A549 (cell line): ENCODE results near the gene PIGB.

Source experiments
- CTCF ChIP-seq: fragments of >200 bp; sonication (Bioruptor Twin); formaldehyde crosslinking; IDR thresholded peaks from 3 replicates; pipeline ENCODE4 v1.5.1; 2016
- ELK1 ChIP-seq: fragments of 150-350 bp; IDR thresholded peaks from 2 replicates; pipeline ENCODE4 v1.6.1; 2014; ENCODE audit warnings: low read depth, mild to moderate bottlenecking, low read length
- MYC ChIP-seq: IDR thresholded peaks from 2 replicates; pipeline ENCODE4 v1.6.1; 2012; ENCODE audit warnings: mild to moderate bottlenecking, inconsistent platforms, low read length, improper control_type of control experiment, borderline replicate concordance
- POLR2A ChIP-seq: IDR thresholded peaks from 2 replicates; pipeline ENCODE4 v1.6.1; 2012; ENCODE audit warnings: mild to moderate bottlenecking, low read length
- USF2 ChIP-seq: fragments of 450-650 bp; IDR thresholded peaks from 2 replicates; pipeline ENCODE4 v1.6.1; 2014; ENCODE audit warnings: antibody characterized with exemption

- TF ChIP-seq MYC (no peak), USF2 (no peak), POLR2A (no peak), CTCF (no peak), ELK1 (no peak)
Measured at GRCh38 chr15:55289011-55289745, 29.8 kb upstream of the PIGB start.
